Cardiac muscle cell (in vitro differentiated cells and primary cell): ENCODE measurements around the gene NPC1. TPM values are rescaled to one million over a fixed set of nuclear protein-coding genes. Genes with fewer than 3 reads are reported as not detected.

Source experiments
- DNase-seq, 2 donors: peaks; one replicate each; pipeline versions ENCODE4 v3.0.0 to v3.0.0-alpha.2; 2010 to 2017; ENCODE audit warnings: low read depth in 1 of 2, low spot score in 1 of 2
- H3K27ac ChIP-seq: fragments of 200-600 bp; sonication (generic); 2 replicates; pipeline ENCODE4 v1.5.1; 2016
- H3K27me3 ChIP-seq: fragments of 200-600 bp; sonication (generic); 2 replicates; pipeline ENCODE4 v1.6.0; 2016; ENCODE audit warnings: control low read depth
- H3K36me3 ChIP-seq: fragments of 200-600 bp; sonication (generic); 2 replicates; pipeline ENCODE4 v1.5.1; 2016; ENCODE audit warnings: control low read depth
- H3K4me1 ChIP-seq: fragments of 200-600 bp; sonication (generic); 2 replicates; pipeline ENCODE4 v1.8.1; 2017; ENCODE audit warnings: low read depth, mild to moderate bottlenecking, mixed run types
- H3K4me3 ChIP-seq: fragments of 200-600 bp; sonication (generic); 2 replicates; pipeline ENCODE4 v1.5.1; 2016; ENCODE audit warnings: mild to moderate bottlenecking
- H3K9me3 ChIP-seq: fragments of 200-600 bp; sonication (generic); 2 replicates; pipeline ENCODE4 v1.5.1; 2017; ENCODE audit warnings: low read depth, mild to moderate bottlenecking, control low read depth
- polyA plus RNA-seq: library from polyadenylated mRNA; unstranded; fragments of >200 nt; fragmentation: Nextera tagmentation; extraction: Ambion mirVana; gene quantifications from 2 replicates; pipeline ENCODE4 v1.2.1, GENCODE V29; 2016
- total RNA-seq: library from RNA; depleted of rRNA; stranded (reverse); fragments of >200 nt; gene quantifications from 2 replicates; pipeline ENCODE4 v1.2.3, GENCODE V29; 2016
- TF ChIP-seq, protein P1 (sequence below): IDR thresholded peaks from 2 replicates; pipeline ENCODE4 v1.5.1; 2012; ENCODE audit warnings: low read depth, mild to moderate bottlenecking, low read length

NPC1 gene
- total and polyA plus RNA-seq, 2 experiments from 2014 or later, result 14.1 to 25.9 TPM

DNA sequence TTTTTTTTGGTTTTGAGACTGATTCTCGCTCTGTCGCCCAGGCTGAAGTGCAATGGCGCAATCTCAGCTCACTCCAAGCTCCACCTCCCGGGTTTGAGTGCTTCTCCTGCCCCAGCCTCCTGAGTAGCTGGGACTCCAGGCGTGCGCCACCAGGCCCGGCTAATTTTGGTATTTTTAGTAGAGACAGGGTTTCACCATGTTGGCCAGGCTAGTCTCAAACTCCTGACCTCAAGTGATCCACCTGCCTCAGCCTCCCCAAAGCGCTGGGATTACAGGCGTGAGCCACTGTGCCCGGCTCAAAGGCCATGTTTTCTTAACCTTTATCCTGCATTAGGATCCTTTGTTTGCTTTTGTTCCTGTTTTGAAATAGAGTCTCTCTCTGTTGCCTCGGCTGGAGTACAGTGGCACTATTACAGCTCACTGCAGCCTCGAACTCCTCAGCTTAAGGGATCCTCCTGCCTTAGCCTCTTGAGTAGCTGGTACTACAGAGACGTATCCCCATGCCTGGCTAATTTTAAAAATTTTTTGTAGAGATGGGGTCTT is 41.0 kb downstream of the NPC1 start:
- Histone ChIP-seq H3K36me3 (peaks cover 7% of the 10 kb centered on the region), H3K9me3 (no peaks in the 10 kb centered on the region)
- TF ChIP-seq, protein P1, sequence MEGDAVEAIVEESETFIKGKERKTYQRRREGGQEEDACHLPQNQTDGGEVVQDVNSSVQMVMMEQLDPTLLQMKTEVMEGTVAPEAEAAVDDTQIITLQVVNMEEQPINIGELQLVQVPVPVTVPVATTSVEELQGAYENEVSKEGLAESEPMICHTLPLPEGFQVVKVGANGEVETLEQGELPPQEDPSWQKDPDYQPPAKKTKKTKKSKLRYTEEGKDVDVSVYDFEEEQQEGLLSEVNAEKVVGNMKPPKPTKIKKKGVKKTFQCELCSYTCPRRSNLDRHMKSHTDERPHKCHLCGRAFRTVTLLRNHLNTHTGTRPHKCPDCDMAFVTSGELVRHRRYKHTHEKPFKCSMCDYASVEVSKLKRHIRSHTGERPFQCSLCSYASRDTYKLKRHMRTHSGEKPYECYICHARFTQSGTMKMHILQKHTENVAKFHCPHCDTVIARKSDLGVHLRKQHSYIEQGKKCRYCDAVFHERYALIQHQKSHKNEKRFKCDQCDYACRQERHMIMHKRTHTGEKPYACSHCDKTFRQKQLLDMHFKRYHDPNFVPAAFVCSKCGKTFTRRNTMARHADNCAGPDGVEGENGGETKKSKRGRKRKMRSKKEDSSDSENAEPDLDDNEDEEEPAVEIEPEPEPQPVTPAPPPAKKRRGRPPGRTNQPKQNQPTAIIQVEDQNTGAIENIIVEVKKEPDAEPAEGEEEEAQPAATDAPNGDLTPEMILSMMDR, result no peak

DNA sequence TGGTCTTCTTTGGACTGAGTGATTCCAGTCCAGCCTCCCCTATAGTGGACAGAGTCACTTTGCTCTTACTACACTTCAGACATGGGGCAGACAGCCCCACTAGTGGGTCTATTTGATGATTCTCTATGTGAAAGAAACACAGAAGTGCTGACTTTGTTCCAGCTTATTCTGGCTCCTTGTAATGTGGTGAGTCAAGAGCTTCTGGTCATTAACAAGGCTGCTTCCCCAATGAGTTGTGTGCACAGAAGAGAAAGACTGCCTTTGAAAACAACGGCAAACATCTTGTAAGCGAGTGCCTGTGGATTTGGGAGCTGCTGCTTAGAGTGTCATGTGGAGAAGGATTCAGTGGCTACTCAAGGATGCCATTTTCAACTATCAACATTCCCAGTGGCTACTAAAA is 43.8 kb downstream of the NPC1 start:
- peaks cover 14% of the 10 kb centered on the region for H3K4me1 ChIP-seq
- no peak for DNase-seq
- no peaks in the 10 kb centered on the region for H3K9me3 ChIP-seq
- TF ChIP-seq, protein P1, result no peak
- H3K4me3 ChIP-seq, result no peak overlapping the region
- peak overlapping the region; percentile 49 for H3K27ac ChIP-seq
- peaks cover 27% of the 10 kb centered on the region for H3K36me3 ChIP-seq
- H3K27me3 ChIP-seq, result no peaks in the 10 kb centered on the region

More for the DNA sequence above, 41.0 kb downstream of the NPC1 start:
- Histone ChIP-seq H3K27me3 (no peaks in the 10 kb centered on the region), H3K4me1 (peaks cover 14% of the 10 kb centered on the region), H3K27ac (no peak overlapping the region), H3K4me3 (no peak overlapping the region)
- DNase-seq, result no peak

GRCh38 chr18:23541349-23542093 is 44.8 kb downstream of the NPC1 start:
- Histone ChIP-seq H3K36me3 (peaks cover 28% of the 10 kb centered on the region), H3K27ac (peak overlapping the region; percentile 31), H3K27me3 (no peaks in the 10 kb centered on the region), H3K4me3 (no peak overlapping the region), H3K9me3 (no peaks in the 10 kb centered on the region), H3K4me1 (peaks cover 14% of the 10 kb centered on the region)
- TF ChIP-seq, protein P1, result no peak
- DNase-seq, result peak; percentile 22 to 48

DNA sequence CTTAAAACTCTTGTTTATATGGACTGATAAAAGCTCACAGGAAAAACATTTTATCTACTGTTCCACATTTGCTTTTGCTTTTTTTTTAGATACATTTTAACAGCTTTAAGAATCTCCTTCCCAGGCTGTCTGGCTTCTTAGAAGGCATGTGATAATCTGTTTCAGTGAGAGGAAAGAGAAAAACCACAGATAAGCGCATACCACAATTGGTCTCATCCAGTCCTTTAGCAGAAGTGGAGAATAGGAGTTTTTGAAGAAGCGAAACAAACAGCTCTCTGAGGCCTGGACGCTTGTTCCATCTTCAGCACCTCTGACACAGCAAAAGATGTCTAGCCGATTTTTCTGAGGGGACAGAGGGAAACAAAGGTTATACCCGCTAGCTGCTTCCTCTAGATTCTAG is 45.4 kb downstream of the NPC1 start:
- TF ChIP-seq, protein P1, result no peak
- peak overlapping the region; percentile 31 for H3K27ac ChIP-seq
- no peaks in the 10 kb centered on the region for H3K27me3 ChIP-seq
- peak in 1 of 2 donors; percentile 86 for DNase-seq
- H3K4me3 ChIP-seq, result no peak overlapping the region
- H3K36me3 ChIP-seq, result peaks cover 26% of the 10 kb centered on the region
- H3K4me1 ChIP-seq, result peaks cover 14% of the 10 kb centered on the region
- H3K9me3 ChIP-seq, result no peaks in the 10 kb centered on the region

DNA sequence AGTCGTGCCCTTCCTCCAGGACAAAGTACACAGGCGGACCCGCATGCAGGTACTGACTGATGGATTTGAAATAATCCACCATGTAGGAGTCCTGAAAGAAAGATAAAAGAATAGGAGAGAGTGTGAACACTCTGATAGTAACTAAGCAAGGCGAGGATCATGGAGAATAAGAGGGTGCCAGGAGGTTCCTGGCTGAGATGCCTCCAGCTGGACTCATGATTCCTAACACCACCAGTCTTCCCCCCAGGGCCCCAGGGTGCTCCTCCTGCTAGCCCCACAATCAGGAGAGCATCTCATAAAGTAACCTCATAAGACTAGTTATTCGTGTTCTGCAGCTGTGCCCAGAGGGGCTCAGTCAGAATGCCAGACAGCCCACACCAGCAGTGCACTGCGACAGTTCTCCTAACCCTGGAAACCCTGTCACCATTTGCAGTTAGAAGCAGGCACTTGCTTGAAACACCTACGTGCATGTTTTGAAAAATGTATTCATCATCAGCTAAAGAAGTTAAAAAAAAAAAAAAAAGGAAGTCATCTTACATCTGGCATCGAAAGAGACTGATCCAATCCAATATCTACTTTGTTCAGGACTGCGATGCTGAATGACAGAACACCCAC is 46.3 kb downstream of the NPC1 start:
- TF ChIP-seq, protein P1, result no peak
- peaks cover 32% of the 10 kb centered on the region for H3K36me3 ChIP-seq
- peak in 1 of 2 donors; percentile 16 for DNase-seq

More for the DNA sequence above, 46.3 kb downstream of the NPC1 start:
- H3K4me3 ChIP-seq, result no peak overlapping the region
- H3K9me3 ChIP-seq, result no peaks in the 10 kb centered on the region
- peaks cover 14% of the 10 kb centered on the region for H3K4me1 ChIP-seq
- H3K27ac ChIP-seq, result no peak overlapping the region
- H3K27me3 ChIP-seq, result no peaks in the 10 kb centered on the region
